DMS114 treated with DMSO at 0.1 percent for 48 hours (cell line): Measurements from ENCODE around the gene LEFTY2.
"Not testable (repeated sequence)": the region's sequence is repeated elsewhere in the genome, so short reads cannot be mapped to it uniquely, and the experiment has no call there.

Experiments used
- DNase-seq: peaks from one replicate; lab custom pipeline; 2025; ENCODE audit not compliant: unreplicated experiment; lab: John Stamatoyannopoulos, UW

LEFTY2 gene

DNA sequence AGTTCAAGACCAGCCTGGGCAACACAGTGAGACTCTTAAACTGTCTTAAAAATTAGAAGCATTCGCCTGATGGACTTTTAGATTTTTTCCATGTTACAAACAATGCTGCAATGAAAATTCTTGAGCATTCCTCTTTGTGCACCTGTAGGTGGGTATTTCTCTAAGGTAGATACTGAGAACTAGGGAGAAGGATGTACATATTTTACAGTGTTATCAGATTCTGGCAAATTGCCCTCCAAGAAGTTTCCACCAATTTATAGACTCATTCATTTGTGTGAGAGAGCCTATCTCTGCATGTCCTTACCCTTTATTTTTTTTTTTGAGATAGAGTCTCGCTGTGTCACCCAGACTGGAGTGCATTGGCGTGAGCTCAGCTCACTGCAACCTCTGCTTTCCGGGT lies 12.3 kb upstream of the LEFTY2 start:
- no peak for DNase-seq

DNA sequence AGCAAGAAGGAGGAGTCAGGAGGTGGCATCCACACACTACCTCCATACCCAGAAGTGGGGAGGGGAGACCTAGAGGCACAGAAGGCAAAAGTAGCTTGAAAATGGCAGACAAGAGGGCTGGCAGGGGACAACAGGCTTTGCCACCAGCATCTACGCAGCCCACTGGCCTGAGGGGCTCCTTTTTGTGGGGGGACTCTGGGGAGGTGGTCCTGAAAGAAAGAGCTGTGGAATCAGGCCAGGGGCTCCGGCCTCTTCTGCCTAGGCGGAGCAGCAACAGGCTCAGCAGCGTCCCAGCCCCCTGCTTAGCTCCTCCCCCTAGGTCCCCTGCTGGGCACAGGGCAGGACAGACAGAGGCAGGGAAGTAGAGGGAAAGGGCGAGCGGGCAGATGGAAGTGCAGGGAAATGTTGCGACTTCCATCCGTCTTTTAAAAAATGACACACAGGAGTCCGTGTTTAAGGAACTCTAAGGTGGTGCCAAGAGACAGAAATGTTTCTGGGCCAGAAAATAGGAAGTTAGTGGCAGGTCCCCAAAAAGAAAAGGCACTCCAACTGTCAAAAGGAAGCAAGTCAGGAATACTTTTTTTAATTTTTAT lies 10.0 kb upstream of the LEFTY2 start:
- no peak for DNase-seq

DNA sequence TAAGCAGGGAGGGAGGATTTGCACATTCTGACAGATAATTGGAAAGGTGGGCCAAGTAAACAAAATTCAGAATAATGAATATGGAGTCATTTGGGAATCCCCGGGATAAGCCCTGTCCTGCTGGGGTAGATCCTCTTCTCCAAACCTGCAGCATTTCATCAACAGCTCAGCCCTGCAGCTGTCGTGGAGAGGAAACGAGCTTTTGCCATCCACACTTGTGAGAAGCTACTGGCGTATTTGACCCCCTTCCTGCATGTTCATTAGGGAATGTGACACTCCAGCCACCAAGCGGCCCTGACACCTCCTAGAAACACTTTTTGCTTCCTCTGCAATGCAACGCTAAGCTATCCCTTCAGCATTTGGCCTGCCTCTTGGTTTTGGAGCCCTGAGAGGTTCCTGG lies 8.0 kb upstream of the LEFTY2 start:
- no peak for DNase-seq

DNA sequence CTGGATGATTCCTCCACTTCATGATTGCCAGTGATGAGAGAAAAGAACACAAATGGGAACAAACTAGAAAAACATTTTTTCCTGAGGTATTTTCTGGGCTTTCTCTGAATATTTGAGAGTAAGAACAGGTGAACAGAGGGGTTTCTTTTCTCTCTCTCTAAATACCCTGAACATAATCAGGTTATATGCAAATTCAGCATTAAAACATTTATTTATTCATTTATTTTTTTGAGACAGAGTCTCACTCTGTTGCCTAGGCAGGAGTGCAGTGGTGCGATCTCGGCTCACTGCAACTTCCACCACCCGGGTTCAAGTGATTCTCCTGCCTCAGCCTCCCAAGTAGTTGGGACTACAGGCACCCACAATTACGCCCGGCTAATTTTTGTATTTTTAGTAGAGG lies 5.8 kb upstream of the LEFTY2 start:
- no peak for DNase-seq

DNA sequence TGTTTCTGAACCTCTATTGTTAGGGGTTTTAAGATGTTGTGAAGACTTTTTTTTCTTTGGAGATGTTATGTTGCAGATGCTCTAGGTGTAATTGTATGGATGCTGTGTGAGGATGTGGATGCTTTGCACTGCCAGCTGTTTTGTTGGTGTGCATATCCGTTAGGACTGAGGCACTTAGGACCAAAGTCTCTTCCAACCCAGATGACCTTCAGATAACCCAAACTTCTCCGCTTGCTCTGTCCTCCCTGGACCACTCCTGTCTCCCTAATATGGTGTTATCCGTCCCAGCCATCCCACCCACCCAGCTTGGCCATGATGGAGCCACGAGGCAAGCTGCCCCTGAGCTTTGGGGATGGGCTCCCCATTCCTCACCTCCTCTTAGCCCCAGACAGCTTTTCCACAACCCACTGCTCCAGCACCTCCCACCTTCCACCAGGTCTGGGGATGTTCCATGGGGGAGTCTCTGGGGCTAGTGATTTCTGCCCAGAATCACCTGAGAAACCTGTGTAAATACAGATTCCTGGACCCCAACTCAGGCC lies 5.1 kb upstream of the LEFTY2 start:
- no peak for DNase-seq

DNA sequence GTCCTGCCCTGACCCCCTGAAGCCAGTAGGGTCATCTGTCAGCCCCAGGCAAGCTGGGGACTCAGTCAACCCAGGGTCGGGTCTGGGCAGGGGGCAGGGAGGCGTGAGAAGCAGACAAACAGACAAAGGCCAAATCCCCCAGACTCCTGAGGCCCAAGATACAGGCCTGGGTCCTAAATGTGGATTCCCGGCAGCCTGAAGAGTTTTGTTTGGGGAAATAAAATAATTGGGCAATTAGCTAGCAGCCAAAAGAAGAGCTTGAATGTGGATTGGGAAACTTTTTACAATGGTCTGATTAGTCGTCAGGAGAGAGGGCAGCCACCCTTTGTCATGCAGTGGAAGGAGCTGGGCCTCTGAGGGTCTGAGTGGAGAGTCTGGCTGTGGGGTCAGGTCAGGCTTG lies 4.5 kb upstream of the LEFTY2 start:
- no peak for DNase-seq

DNA sequence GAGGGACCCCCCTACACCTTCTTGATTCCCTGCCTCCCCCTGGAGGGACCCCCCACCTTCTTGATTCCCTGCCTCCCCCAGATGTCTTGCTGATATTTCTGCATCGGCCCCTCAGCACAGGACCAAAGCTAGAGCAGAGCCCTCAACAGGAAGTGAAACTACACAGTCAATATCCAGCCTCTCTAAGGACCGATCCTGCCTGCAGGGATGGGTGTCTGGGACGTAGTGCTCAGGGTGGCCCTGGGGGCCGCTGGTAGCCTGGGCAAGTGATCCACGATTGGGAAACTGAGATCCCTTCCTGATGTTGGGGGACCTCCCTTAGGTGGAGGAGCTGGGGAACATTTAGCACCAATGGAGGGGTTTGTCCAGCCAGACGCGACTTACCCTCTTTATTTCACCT lies 3.9 kb upstream of the LEFTY2 start:
- no peak for DNase-seq

DNA sequence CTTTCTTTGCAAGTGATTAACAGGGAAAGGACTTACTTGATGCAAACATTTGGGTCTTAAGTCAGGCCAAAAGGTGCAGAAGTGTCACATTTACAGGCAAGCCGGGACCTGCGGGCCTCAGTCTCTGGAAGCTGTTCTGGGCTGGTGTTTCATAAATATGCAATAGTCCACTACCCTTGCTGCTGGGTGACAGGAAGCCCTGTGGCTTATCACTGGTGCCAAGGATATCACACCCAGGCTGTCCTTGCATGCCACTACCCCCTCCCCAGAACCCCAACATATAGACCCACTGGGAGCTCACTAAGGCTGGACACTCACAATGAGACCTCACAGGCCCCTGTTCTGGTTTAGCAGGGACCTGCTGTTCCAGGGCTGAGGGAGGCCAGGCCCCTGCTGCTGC lies 3.4 kb upstream of the LEFTY2 start:
- DNase-seq, result no peak

DNA sequence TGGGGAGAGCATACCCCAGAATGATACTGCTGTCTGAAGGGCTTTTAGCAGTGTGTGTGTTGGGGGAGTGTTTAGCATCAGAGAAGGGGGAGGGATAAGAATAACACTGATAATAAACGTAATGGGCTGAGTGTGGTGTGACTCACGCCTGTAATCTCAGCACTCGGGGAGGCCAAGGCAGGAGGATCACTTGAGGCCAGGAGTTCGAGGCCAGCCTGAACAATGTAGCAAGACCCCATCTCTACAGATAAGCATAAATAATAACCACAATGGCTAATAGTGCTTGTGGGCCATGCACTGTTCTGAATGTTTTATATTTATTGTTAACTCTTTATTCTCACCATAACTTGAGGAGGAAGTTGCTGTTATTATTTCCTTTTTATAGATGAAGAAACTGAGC lies 2.6 kb upstream of the LEFTY2 start:
- no peak for DNase-seq

DNA sequence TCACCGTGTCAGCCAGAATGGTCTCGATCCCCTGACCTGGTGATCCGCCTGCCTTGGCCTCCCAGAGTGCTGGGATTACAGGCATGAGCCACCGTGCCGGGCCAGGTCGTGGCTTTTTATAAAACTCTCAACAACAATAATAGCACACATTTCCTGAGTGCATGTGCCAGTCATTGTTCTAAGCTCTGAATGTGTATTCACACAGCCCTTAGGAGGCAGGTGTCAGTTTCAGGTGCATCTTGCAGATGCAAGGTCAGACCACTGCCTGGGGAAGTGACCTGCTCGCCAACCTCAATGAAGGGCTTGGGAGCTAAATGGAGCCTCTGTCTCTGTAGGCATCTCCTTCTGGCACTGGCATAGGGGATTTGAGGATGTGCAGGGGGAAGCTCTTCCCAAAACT lies 1.6 kb upstream of the LEFTY2 start:
- DNase-seq, result no peak

DNA sequence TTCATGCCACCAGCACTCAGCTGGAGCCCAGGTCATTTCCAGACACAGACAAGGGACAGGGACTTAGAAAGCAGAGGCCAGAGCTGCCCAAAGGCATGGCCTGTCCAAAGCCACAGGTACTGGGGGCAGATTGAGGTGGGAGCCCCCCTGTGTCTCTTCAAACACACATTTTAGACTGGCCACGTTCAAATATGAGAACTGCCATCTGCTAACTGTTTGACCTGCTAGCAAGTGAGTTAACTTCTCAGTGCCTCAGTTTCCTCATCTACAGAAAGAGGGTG lies 862 bp upstream of the LEFTY2 start:
- no peak for DNase-seq

DNA sequence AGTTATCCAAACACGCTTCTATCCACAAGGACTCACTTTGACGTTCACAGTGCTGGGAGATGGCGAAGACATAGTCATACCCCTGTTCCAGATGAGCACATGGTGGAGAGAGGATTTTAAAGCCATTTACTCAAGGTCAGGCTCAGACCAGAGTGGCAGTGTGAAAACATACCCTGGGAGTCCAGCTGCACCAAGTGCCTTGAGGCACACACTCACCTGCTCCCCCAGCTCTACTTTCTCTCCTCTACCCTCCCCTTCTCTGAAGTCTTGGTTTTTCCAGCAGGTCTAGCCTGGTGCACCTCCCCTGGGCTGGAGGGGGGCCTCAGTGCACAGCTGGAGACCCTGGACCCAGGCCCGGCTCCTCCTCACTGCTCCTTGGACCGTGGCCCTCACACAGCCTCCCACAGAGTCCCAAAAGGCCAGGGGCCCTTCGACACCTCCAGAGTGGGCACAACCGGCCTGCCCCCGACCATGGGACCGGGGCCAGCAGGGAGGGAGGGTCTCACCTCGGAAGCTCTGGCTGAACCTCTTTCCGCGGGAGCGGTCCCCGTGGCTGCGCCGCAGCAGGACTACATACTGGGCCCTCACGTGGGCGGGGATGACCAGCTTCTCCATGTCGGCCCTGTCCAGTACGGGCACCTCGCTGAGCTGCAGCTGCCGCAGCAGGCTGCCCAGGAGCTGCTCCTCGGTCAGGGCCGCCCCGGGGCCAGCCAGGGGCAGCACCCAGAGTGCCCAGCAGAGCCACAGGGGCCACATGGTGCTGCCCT lies 452 bp downstream of the LEFTY2 start:
- no peak for DNase-seq

DNA sequence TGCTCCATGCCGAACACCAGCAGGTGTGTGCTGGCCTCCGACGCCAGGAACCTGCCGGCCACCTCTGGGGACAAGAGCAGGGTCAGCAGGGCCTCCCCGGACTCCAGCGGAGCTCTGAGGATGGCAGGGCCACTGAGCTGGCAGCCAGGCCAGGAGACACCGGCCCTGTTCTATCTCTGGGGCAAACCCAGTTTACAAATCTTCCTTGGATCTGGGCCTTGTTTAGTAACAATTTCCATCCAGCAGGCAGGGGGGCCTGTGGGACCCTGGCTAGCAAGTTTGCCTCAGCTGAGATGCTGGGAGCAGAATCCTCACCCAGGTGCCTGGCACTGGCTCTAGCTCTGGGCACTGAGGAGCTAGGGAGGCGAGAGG lies 1.1 kb downstream of the LEFTY2 start:
- not testable (repeated sequence) for DNase-seq

DNA sequence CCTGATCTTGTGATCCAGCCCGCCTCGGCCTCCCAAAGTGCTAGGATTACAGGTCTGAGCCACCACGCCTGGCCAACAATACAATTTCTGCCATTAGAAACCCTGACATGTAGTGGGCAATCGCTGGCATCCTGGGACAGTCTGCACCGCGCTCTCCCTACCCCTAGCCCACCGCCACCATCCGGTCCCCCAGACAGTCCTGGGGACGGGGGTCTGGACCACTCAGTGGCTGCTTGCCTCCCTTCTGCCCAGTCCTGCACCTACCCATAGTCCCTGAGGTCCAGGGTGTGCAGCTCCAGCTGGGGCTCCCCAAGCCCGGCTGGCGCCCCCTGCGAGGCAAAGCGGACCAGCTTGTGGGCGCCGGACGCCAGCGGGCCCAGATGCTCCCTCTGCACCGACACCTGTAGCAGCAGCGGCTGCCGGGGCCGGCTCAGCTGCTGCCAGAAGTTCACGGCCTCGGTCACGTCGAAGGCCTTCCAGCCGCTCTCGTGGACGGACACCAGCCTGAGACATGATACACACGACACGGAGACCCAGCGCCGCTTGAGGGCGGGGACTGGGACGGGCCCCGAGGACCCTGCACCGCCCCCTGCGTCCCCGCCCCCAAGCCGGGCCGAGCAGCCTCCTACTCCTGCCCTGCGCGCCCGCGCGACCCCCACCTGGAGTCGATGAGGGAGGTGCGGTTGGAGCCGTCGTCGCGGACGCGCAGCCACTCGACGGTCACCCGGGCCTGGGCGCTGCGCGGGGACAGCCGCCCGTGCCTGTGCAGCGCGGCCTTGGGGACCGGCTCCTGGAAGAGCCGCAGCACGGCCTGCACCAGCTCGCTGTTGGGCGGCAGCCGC lies 1.7 kb downstream of the LEFTY2 start:
- not testable (repeated sequence) for DNase-seq

DNA sequence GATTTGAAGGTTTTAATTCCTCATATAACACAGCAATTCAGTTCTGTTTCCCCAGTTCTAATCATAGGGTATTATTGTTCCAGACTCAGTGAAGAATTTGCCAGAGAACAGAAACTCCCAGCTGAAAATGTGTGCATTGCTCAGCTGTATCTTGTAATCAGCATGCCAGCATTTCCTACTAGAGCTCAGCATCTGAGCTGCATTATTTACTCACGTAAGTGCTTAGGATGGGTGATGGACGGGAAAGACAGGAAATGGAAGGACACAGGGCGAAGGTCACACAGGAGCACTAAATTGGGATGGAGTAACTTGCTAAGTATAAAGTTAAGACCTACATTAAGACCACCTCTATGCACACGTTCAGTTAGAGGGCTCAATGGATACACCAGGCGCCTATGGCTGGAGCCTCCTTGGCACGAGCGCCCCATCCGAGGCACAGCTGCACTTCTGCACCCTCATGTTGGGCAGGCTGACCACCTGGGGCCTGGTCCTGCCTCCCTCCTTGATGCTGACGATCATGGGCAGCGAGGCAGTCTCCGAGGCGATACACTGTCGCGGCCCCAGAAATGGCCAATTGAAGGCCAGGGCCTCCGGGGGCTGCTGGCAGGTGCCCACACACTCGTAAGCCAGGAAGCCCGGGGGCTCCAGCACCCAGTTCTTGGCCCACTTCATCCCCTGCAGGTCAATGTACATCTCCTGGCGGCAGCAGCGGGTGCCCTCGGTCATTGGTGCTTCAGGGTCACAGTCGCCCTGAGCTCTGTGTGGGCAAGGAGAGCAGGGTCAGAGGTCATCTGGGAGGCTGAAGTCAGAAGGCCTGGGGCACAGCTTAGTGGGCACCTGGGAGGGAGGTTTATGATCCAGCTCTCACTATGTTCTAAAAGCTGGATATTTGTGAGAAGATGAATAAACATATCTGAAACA lies 3.7 kb downstream of the LEFTY2 start:
- DNase-seq, result no peak

DNA sequence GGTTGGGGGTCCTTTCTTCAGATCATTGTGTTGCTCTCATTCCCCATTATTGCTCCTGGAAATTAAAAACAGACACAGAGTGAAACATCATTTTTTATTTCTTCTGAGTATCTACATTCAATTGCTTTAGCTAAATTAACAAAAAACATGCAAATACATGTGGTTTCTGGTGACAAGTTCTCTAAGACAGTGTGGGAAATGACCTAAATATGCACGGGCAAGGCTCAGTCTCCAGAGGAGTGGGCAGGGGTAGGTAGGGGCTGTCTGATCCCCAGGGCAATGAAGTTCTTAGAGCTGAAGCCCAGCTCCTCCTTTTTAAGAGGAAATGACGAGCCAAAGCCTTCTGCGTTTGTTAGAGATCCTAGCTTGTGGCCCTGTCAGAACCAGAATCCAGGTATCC lies 4.5 kb downstream of the LEFTY2 start:
- DNase-seq, result no peak

DNA sequence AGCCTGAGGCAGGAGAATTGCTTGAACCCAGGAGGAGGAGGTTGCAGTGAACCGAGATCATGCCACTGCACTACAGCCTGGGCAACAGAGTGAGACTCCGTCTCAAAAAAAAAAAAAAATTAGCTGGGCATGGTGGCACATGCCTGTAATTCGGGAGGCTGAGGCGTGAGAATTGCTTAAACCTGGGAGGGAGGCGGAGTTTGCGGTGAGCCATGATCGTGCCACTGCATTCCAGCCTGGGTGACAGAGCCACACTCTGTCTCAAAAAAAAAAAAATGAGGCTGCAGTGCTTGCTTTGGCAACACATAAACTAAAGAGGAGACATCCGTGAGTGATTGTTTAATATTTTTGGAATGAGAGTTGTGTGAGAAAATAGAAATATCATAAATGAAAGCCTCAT lies 4.9 kb downstream of the LEFTY2 start:
- DNase-seq, result not testable (repeated sequence)

DNA sequence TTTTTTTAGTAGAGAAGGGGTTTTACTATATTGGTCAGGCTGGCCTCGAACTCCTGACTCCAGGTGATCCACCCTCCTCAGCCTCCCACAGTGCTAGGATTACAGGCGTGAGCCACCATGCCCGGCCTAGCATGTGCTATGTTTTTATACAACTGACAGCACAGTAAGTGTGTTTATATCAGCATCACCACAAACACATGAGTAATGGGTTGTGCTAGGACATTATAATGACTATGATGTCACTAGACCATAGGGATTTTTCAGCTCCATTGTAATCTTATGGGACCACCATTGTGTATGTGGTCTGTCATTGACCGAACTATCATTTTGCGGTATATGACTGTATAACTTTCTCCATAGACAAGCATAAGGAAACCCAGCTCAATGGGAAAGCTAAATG lies 6.3 kb downstream of the LEFTY2 start:
- DNase-seq, result no peak

DNA sequence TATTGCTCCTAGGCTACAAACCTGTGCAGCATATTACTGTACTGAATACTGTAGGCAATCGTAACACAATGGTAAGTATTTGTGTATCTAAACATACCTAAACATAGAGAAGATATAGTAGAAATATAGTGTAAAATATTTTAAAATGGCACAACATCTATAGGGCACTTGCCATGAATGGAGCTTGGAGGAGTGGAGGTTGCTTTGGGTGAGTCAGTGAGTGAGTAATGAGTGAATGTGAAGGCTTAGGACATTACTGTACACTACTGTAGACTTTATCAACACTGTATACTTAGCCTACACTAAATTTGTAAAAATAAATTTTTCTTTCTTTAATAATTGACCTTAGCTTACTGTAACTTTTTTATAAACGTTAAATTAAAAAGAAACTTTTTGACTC lies 7.9 kb downstream of the LEFTY2 start:
- no peak for DNase-seq

DNA sequence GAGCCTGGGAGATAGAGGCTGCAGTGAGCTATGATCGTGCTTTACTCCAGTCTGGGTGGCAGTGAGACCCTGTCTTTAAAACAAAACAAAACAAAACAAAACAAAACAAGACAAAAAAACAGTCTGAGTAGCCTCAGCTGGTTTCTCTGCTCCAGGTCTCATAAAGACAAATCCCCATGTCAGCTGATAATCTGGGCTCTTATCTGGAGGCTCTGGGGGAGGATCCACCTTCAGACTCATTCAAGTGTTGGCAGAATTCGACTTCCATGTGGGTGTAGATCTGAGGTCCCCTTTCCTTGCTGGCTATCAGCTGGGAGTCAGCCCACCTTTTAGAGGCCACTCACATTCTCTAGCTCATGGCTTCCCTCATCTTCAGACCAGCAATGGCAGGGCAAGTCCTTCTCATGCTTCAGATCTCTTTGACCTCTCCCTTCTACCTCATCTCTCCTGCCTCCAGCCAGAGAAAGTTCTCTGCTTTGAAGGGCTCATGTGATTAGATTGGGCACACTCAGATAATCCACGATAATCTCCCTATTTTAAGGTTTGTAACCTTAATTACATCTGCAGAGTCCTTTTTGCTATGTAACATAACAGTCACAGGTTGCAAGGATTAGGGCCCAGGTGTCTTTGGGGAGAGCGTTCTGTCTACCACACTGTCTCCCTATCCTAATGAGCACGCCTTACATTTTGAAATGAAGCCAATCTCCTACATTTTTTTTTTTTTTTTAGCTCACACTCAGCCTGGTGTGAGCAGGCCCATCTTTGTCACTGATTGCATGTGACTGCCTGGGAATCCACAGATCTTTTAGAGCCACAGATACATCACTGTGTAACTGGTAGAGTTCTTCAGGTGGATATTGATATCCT lies 9.5 kb downstream of the LEFTY2 start:
- no peak for DNase-seq
